Measurements from ENCODE around the gene TMEM121. TPM values are rescaled to one million over a fixed set of nuclear protein-coding genes. Genes with fewer than 3 reads are reported as not detected.
A peak's percentile ranks its signal among the peaks of the same experiment; 100 is the strongest.

Gene TMEM121
- polyA plus RNA-seq, 3 donors: 0.08 to 0.11 TPM; not detected in 1

- H3K4me1 Mint-ChIP-seq: no peaks in the 10 kb centered on the region
- DNase-seq: no peak
- peaks cover 3 to 14% of the 10 kb centered on the region in 2 donors for H3K36me3 ChIP-seq (replicated peaks in 1 of 2; ENCODE audit: control insufficient read depth in 1 of 2, insufficient read depth in 2 of 2, low read length in 2 of 2)
- H3K36me3 Mint-ChIP-seq: peaks cover 2 to 17% of the 10 kb centered on the region in 2 donors
- no peaks in the 10 kb centered on the region for H3K9me3 ChIP-seq (replicated peaks in 1 of 2; ENCODE audit: control insufficient read depth in 1 of 2, insufficient read depth in 1 of 2, low read length in 2 of 2)
- no peak overlapping the region for H3K4me3 ChIP-seq (replicated peaks in 1 of 3; ENCODE audit: low read depth in 2 of 3, low read length in 3 of 3)
- H3K4me3 Mint-ChIP-seq: no peak overlapping the region
- no peaks in the 10 kb centered on the region for H4K20me1 ChIP-seq (ENCODE audit: insufficient read depth, low read length)
- H3K9me3 Mint-ChIP-seq: no peaks in the 10 kb centered on the region
- H3K79me2 ChIP-seq (ENCODE audit: insufficient read depth, low read length): no peaks in the 10 kb centered on the region
- H3K27ac Mint-ChIP-seq: no peak overlapping the region
- TF ChIP-seq, protein P1, sequence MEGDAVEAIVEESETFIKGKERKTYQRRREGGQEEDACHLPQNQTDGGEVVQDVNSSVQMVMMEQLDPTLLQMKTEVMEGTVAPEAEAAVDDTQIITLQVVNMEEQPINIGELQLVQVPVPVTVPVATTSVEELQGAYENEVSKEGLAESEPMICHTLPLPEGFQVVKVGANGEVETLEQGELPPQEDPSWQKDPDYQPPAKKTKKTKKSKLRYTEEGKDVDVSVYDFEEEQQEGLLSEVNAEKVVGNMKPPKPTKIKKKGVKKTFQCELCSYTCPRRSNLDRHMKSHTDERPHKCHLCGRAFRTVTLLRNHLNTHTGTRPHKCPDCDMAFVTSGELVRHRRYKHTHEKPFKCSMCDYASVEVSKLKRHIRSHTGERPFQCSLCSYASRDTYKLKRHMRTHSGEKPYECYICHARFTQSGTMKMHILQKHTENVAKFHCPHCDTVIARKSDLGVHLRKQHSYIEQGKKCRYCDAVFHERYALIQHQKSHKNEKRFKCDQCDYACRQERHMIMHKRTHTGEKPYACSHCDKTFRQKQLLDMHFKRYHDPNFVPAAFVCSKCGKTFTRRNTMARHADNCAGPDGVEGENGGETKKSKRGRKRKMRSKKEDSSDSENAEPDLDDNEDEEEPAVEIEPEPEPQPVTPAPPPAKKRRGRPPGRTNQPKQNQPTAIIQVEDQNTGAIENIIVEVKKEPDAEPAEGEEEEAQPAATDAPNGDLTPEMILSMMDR (IDR thresholded peaks at IDR 0.05): no peak
- H2AFZ ChIP-seq (ENCODE audit: insufficient read depth, low read depth, low read length, poor library complexity, severe bottlenecking): no peak overlapping the region
- H3K27me3 ChIP-seq (ENCODE audit: control insufficient read depth in 2 of 2, insufficient read depth in 2 of 2, low read length in 2 of 2): no peaks in the 10 kb centered on the region
- WGBS (ENCODE audit: insufficient coverage): 59% methylated on average over 10 of the region's 10 CpGs
- no peak overlapping the region for H3K9ac ChIP-seq (ENCODE audit: insufficient read depth, low read length, poor library complexity, severe bottlenecking)
- no peak overlapping the region for H3K27ac ChIP-seq (ENCODE audit: low read depth in 1 of 2, low read length in 2 of 2)
- no peak overlapping the region for H3K4me2 ChIP-seq (replicated peaks; ENCODE audit: extremely low read depth, low read length, poor library complexity, severe bottlenecking)
- no peaks in the 10 kb centered on the region for H3K4me1 ChIP-seq (ENCODE audit: control insufficient read depth in 1 of 2, insufficient read depth in 2 of 2, low read length in 2 of 2)
- peaks cover 6 to 9% (median 9%) of the 10 kb centered on the region in 3 donors for H3K27me3 Mint-ChIP-seq (ENCODE audit: low read depth in 3 of 3)
- intact Hi-C loops (cut with micrococcal nuclease): no loop called here
These were observed 25.7 kb upstream of the TMEM121 start for GRCh38 chr14:105500726-105501101.

- no peak for DNase-seq
- WGBS (ENCODE audit: insufficient coverage): over 99% methylated on average over 8 of the region's 13 CpGs
- intact Hi-C loops (cut with micrococcal nuclease): no loop called here
These were observed 24.7 kb upstream of the TMEM121 start for GRCh38 chr14:105501504-105502291.

More at GRCh38 chr14:105501504-105502291, 24.7 kb upstream of the TMEM121 start:
- Mint-ChIP-seq H3K27ac (peak overlapping the region in 1 of 7 donors; percentile 43), H3K27me3 (ENCODE audit: low read depth in 3 of 3) (peaks cover 8 to 15% (median 14%) of the 10 kb centered on the region in 3 donors), H3K4me3 (no peak overlapping the region), H3K9me3 (no peaks in the 10 kb centered on the region), H3K36me3 (peaks cover 2 to 17% of the 10 kb centered on the region in 2 donors), H3K4me1 (no peaks in the 10 kb centered on the region)
- Histone ChIP-seq H3K4me2 (replicated peaks; ENCODE audit: extremely low read depth, low read length, poor library complexity, severe bottlenecking) (no peak overlapping the region), H4K20me1 (ENCODE audit: insufficient read depth, low read length) (no peaks in the 10 kb centered on the region), H3K27ac (ENCODE audit: low read depth in 1 of 2, low read length in 2 of 2) (no peak overlapping the region), H3K4me1 (ENCODE audit: control insufficient read depth in 1 of 2, insufficient read depth in 2 of 2, low read length in 2 of 2) (no peaks in the 10 kb centered on the region), H3K79me2 (ENCODE audit: insufficient read depth, low read length) (no peaks in the 10 kb centered on the region), H3K9me3 (replicated peaks in 1 of 2; ENCODE audit: control insufficient read depth in 1 of 2, insufficient read depth in 1 of 2, low read length in 2 of 2) (no peaks in the 10 kb centered on the region), H3K27me3 (ENCODE audit: control insufficient read depth in 2 of 2, insufficient read depth in 2 of 2, low read length in 2 of 2) (no peaks in the 10 kb centered on the region), H3K9ac (ENCODE audit: insufficient read depth, low read length, poor library complexity, severe bottlenecking) (no peak overlapping the region), H3K4me3 (replicated peaks in 1 of 3; ENCODE audit: low read depth in 2 of 3, low read length in 3 of 3) (no peak overlapping the region), H2AFZ (ENCODE audit: insufficient read depth, low read depth, low read length, poor library complexity, severe bottlenecking) (no peak overlapping the region), H3K36me3 (replicated peaks in 1 of 2; ENCODE audit: control insufficient read depth in 1 of 2, insufficient read depth in 2 of 2, low read length in 2 of 2) (peaks cover 3 to 14% of the 10 kb centered on the region in 2 donors)
- TF ChIP-seq, protein P1 (IDR thresholded peaks at IDR 0.05): no peak

Measured in CD14-positive monocyte (primary cell).